Tibial nerve (tissue), 3 donors: Measurements from ENCODE around the gene RBM47.

Experiments used
- POLR2A ChIP-seq, 2 donors: fragments of 450-650 bp; IDR thresholded peaks; one replicate each; pipeline ENCODE4 v1.6.1; 2017; ENCODE audit warnings: antibody characterized with exemption in 2 of 2, mild to moderate bottlenecking in 2 of 2, moderate library complexity in 2 of 2
- TF ChIP-seq, protein P1 (sequence below), 5 experiments: fragments of 200-600 bp in 3 of 5; fragments of 450-650 bp in 2 of 5; sonication (generic) in 3 of 5; IDR thresholded peaks; one replicate each; pipeline ENCODE4 v1.5.1; 2016 to 2019; ENCODE audit warnings: antibody characterized with exemption in 5 of 5, mild to moderate bottlenecking in 3 of 5, moderate library complexity in 2 of 5

DNA sequence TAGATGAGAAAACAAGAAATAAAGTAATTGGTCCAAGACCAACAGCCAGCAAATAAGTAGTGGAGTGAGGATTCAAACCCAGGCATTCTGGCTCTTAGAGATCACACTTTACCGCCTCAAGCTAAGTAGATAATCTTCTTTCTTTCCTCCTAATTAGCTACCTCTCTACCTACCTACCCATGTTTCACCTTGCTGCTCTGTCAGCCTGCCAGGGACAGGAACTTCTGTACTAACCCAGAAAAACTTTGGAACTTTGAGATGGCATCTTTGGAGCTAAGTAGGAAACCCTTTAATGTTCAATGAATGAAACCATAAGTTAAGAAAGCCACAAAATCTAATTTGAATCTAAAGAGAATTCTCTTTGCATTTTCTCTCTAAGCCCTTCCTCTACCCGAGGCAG lies 149.4 kb downstream of the RBM47 start:
- TF ChIP-seq, protein P1, sequence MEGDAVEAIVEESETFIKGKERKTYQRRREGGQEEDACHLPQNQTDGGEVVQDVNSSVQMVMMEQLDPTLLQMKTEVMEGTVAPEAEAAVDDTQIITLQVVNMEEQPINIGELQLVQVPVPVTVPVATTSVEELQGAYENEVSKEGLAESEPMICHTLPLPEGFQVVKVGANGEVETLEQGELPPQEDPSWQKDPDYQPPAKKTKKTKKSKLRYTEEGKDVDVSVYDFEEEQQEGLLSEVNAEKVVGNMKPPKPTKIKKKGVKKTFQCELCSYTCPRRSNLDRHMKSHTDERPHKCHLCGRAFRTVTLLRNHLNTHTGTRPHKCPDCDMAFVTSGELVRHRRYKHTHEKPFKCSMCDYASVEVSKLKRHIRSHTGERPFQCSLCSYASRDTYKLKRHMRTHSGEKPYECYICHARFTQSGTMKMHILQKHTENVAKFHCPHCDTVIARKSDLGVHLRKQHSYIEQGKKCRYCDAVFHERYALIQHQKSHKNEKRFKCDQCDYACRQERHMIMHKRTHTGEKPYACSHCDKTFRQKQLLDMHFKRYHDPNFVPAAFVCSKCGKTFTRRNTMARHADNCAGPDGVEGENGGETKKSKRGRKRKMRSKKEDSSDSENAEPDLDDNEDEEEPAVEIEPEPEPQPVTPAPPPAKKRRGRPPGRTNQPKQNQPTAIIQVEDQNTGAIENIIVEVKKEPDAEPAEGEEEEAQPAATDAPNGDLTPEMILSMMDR (IDR thresholded peaks at IDR 0.05) = no peak
- no peak for TF ChIP-seq POLR2A (IDR thresholded peaks at IDR 0.05)
